ENCODE data around the gene CACNA2D4. TPM values are rescaled to one million over a fixed set of nuclear protein-coding genes. Genes with fewer than 3 reads are reported as not detected.

The CACNA2D4 gene
- total and polyA plus RNA-seq, 2 donors (not counting 1 experiment from before 2014, with no cell fraction given) = 0.68 to 0.99 TPM

DNA sequence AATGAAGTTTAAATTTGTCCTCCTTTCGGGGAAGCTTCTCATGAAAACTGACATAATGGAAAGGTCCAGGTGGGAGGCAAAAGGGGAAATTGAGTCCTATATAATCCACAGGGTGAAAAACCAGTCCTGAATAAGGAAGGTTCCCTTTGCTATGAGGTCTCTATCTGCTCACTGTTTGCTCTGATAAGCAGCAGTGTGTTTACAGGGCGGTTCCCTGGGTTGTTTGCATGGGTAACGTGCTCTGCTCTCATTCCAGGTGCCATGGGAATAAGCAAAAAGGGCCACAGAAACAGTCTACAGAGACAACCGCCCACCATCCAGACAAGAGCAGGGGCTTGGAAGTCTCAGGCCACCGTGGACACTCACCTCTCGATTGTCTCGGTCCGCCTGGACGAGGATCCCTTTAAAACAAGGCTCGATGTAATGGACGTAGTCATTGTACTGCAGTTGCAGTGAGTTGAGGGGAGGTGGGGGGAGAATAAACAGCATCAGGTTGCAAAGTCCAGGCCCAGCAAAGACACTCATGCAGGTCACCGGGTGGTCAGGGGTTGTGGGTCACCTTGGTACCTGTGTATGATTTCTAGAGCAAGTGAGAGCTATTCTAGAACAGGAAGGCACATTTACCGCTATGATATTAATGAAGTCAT, 32.7 kb downstream of the CACNA2D4 start:
- Histone ChIP-seq H3K9me3 (ENCODE audit: control insufficient read depth, insufficient read depth, low read depth, low read length) (no peaks in the 10 kb centered on the region), H3K4me3 (replicated peaks in 1 of 4; ENCODE audit: control extremely low read depth in 1 of 4, insufficient read depth in 1 of 4, low read depth in 3 of 4, low read length in 4 of 4) (no peak overlapping the region)
- DNase-seq (ENCODE audit: low read depth in 2 of 2) = no peak

DNA sequence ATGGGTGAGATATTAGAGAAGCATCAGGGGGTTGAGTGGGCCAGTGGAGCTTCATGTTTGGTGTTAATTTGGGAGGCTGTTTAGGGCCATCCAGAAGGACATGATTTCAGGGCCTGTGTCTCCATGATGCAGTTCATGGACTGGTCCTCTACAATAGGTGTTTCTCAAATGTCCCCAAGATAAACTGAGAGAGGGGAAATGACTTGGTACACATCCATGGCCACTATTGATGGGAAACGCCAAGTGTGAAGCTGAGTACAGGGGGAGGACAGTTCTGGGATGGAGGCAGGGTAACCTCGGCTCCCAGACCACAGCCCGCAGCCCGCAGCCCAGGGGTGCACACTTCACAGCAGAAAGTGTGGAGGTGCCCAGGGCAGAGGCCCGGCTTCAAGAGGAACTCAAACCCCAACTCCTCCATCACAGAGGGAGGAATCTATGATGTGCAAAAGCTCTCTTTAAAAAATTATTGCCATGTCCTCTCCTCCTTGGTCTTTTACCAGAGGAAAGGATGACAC, 33.3 kb downstream of the CACNA2D4 start:
- H3K9ac ChIP-seq (ENCODE audit: insufficient read depth, low read length) = no peak overlapping the region
- H3K27me3 ChIP-seq (ENCODE audit: control insufficient read depth, insufficient read depth, low read length) = peaks cover 15% of the 10 kb centered on the region
- H2AFZ ChIP-seq (ENCODE audit: low read length) = no peak overlapping the region
- no peaks in the 10 kb centered on the region for H3K79me2 ChIP-seq (ENCODE audit: control insufficient read depth, insufficient read depth, low read length)
- no peaks in the 10 kb centered on the region for H4K20me1 ChIP-seq (ENCODE audit: control insufficient read depth, extremely low read depth, insufficient read depth, low read length)
- TF ChIP-seq EZH2 (IDR thresholded peaks at IDR 0.05; ENCODE audit: low read length, missing control alignments) = no peak
- TF ChIP-seq, protein P1, sequence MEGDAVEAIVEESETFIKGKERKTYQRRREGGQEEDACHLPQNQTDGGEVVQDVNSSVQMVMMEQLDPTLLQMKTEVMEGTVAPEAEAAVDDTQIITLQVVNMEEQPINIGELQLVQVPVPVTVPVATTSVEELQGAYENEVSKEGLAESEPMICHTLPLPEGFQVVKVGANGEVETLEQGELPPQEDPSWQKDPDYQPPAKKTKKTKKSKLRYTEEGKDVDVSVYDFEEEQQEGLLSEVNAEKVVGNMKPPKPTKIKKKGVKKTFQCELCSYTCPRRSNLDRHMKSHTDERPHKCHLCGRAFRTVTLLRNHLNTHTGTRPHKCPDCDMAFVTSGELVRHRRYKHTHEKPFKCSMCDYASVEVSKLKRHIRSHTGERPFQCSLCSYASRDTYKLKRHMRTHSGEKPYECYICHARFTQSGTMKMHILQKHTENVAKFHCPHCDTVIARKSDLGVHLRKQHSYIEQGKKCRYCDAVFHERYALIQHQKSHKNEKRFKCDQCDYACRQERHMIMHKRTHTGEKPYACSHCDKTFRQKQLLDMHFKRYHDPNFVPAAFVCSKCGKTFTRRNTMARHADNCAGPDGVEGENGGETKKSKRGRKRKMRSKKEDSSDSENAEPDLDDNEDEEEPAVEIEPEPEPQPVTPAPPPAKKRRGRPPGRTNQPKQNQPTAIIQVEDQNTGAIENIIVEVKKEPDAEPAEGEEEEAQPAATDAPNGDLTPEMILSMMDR (conservative IDR thresholded peaks at IDR 0.05 in 1 of 2, IDR thresholded peaks at IDR 0.05 in 1 of 2; ENCODE audit: low read depth in 1 of 2, low read length in 2 of 2) = no peak
- no peaks in the 10 kb centered on the region for H3K9me3 ChIP-seq (ENCODE audit: control insufficient read depth, insufficient read depth, low read depth, low read length)
- H3K4me3 ChIP-seq (replicated peaks in 1 of 4; ENCODE audit: control extremely low read depth in 1 of 4, insufficient read depth in 1 of 4, low read depth in 3 of 4, low read length in 4 of 4) = no peak overlapping the region
- no peak for DNase-seq (ENCODE audit: low read depth in 2 of 2)
- no peaks in the 10 kb centered on the region for H3K4me1 ChIP-seq (ENCODE audit: control insufficient read depth, extremely low read depth, insufficient read depth, low read length)
- no peak overlapping the region for H3K4me2 ChIP-seq (ENCODE audit: extremely low read depth, insufficient read depth, low read length)
- no peaks in the 10 kb centered on the region for H3K36me3 ChIP-seq (ENCODE audit: control insufficient read depth, insufficient read depth, low read length)
- no peak overlapping the region for H3K27ac ChIP-seq (ENCODE audit: insufficient read depth, low read length)

More for the DNA sequence above, 32.7 kb downstream of the CACNA2D4 start:
- H4K20me1 ChIP-seq (ENCODE audit: control insufficient read depth, extremely low read depth, insufficient read depth, low read length) = no peaks in the 10 kb centered on the region
- no peak overlapping the region for H3K27ac ChIP-seq (ENCODE audit: insufficient read depth, low read length)
- no peak overlapping the region for H3K9ac ChIP-seq (ENCODE audit: insufficient read depth, low read length)
- H3K79me2 ChIP-seq (ENCODE audit: control insufficient read depth, insufficient read depth, low read length) = no peaks in the 10 kb centered on the region
- H3K4me1 ChIP-seq (ENCODE audit: control insufficient read depth, extremely low read depth, insufficient read depth, low read length) = no peaks in the 10 kb centered on the region
- H3K4me2 ChIP-seq (ENCODE audit: extremely low read depth, insufficient read depth, low read length) = no peak overlapping the region
- H2AFZ ChIP-seq (ENCODE audit: low read length) = no peak overlapping the region
- no peaks in the 10 kb centered on the region for H3K36me3 ChIP-seq (ENCODE audit: control insufficient read depth, insufficient read depth, low read length)
- TF ChIP-seq EZH2 (IDR thresholded peaks at IDR 0.05; ENCODE audit: low read length, missing control alignments) = no peak
- TF ChIP-seq, protein P1 (conservative IDR thresholded peaks at IDR 0.05 in 1 of 2, IDR thresholded peaks at IDR 0.05 in 1 of 2; ENCODE audit: low read depth in 1 of 2, low read length in 2 of 2) = no peak
- H3K27me3 ChIP-seq (ENCODE audit: control insufficient read depth, insufficient read depth, low read length) = peaks cover 15% of the 10 kb centered on the region

DNA sequence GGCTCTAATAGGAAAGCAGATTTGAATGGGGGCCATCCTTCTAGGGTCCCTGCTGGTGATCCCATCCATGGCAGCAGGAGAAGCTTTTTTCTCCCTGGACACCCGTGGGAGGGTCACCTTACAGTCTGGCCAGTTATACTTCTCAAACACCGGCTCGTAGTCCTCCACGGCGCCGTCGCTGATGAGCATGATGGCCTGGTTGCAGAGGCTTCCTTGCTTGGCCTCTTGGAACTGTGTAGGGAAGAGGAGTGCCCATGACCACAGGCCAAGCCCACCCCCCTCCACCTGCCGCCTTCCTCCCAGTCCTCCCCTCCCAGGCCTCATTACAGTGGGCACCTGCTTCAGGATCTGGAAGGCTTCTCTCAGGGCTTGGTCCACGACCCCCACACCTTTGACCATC, 33.8 kb downstream of the CACNA2D4 start:
- TF ChIP-seq EZH2 (IDR thresholded peaks at IDR 0.05; ENCODE audit: low read length, missing control alignments) = no peak
- TF ChIP-seq, protein P1 (conservative IDR thresholded peaks at IDR 0.05 in 1 of 2, IDR thresholded peaks at IDR 0.05 in 1 of 2; ENCODE audit: low read depth in 1 of 2, low read length in 2 of 2) = no peak
- no peaks in the 10 kb centered on the region for H3K79me2 ChIP-seq (ENCODE audit: control insufficient read depth, insufficient read depth, low read length)
- no peak for DNase-seq (ENCODE audit: low read depth in 2 of 2)
- no peaks in the 10 kb centered on the region for H3K9me3 ChIP-seq (ENCODE audit: control insufficient read depth, insufficient read depth, low read depth, low read length)
- no peak overlapping the region for H3K9ac ChIP-seq (ENCODE audit: insufficient read depth, low read length)
- peaks cover 15% of the 10 kb centered on the region for H3K27me3 ChIP-seq (ENCODE audit: control insufficient read depth, insufficient read depth, low read length)
- H2AFZ ChIP-seq (ENCODE audit: low read length) = no peak overlapping the region
- no peaks in the 10 kb centered on the region for H4K20me1 ChIP-seq (ENCODE audit: control insufficient read depth, extremely low read depth, insufficient read depth, low read length)
- no peak overlapping the region for H3K4me2 ChIP-seq (ENCODE audit: extremely low read depth, insufficient read depth, low read length)
- no peak overlapping the region for H3K27ac ChIP-seq (ENCODE audit: insufficient read depth, low read length)
- no peaks in the 10 kb centered on the region for H3K4me1 ChIP-seq (ENCODE audit: control insufficient read depth, extremely low read depth, insufficient read depth, low read length)
- H3K4me3 ChIP-seq (replicated peaks in 1 of 4; ENCODE audit: control extremely low read depth in 1 of 4, insufficient read depth in 1 of 4, low read depth in 3 of 4, low read length in 4 of 4) = no peak overlapping the region
- H3K36me3 ChIP-seq (ENCODE audit: control insufficient read depth, insufficient read depth, low read length) = no peaks in the 10 kb centered on the region
